ENCODE measurements around the gene FOXP1.

Gene FOXP1

GRCh38 chr3:71166339-71167240 lies 416.9 kb downstream of the FOXP1 start:
- in situ Hi-C loops (cut with MboI; ENCODE audit: low sequenced_read_pairs) = no loop called here

DNA sequence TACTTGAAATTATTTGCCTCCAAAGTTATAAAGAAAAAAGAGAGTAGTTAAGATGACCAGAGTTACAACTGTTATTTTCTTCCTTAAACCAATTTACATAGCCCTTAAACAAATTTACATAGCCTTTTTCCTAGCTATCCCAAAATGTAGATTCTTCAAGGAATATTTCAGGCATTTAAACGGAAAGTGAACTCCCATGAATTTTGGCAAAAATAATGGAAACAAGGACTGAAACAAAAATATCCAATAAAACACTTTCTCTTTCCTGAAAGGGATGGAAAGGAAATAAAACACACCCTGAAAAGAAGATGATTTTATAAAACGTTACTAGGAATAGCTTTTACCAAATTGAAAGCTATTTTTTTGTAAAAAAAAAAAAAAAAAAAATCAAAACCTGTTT lies 418.6 kb downstream of the FOXP1 start:
- in situ Hi-C loops (cut with MboI; ENCODE audit: low sequenced_read_pairs) = no loop called here

DNA sequence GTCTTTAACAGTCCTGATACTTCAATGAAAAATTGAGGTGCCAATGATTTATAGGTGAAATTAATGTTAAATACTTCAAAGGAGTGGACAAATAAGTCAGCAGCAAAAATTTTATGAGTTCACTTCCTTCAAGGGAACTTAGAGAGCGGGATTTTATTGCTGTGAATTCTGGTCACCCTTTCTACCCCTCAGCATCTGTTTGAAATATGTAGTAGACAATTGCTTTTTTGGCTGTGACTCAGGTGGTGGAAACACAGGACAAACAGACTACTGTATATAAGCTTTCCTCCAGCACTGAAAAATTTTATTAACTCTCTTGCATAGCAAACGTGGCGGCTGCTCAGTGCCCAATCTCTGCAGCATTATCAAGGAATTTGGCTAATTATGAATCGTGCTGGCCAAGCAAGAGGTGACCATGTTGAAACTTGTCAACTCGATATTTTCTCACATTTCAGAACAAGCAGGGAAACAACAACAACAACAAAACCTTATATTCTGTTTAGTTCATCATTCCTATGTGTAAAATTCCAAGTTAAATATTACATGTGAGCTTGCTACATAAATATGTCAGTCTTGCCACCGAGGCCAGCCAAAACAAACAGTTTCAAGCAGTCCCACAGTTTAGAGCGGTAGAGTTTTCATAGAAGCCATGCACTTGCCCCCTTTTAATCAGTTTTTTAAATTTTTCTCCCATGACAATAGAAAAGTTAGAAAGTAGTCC lies 420.2 kb downstream of the FOXP1 start:
- in situ Hi-C loops (cut with MboI; ENCODE audit: low sequenced_read_pairs) = no loop called here

DNA sequence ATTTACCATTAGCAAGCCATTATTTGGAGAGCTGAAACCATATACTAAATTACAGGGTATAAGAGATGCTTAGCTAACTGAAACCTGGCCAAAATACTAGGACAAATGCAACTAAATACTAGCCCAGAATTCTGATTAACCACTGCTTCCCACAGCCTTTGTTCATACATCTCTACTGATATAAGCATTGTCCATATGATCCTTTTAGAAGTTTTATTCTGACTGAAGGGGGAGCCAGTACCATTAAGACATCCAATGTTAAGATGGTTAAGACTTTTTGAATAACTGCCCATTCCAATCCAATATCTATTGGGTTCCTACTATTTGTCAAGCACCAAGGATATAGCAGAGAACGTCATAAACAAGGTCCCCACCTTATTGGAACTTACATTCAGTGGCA lies 421.3 kb downstream of the FOXP1 start:
- in situ Hi-C loops (cut with MboI; ENCODE audit: low sequenced_read_pairs) = no loop called here

DNA sequence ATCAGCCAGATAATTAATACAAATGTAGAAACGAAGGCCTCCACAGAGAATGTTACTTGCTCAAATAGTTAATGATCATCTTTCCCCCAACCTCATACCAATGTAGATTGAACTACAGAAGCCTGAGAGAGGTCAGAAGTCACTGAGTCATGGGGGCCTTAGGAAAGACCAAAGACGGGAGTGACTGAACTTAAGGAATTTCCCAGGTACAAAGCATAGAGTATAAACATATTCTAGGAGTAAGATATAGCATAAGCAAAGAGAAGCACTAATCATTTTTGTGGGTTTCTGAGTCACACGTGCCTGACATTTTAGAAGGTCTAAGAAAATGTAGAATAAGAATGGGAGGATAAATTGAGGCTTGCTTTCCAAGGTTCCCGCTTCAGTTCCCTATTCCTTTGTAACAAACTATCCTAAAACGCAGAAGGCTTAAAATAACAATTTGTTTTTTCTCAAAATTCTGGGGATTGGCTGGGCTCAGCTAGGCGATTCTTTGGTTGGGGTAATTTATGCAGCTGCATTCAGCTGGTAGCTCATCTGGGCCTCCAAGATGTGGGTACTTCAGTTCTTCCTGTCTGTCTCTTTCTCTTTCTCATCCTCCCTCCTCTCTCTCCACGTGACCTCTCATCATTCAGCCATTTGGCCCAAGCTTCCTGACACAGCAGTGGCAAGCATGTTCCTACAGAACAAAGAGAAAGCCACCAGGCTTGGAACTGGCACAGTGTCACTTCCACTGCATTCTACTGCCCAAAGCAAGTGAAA lies 422.6 kb downstream of the FOXP1 start:
- in situ Hi-C loops (cut with MboI; ENCODE audit: low sequenced_read_pairs) = no loop called here

DNA sequence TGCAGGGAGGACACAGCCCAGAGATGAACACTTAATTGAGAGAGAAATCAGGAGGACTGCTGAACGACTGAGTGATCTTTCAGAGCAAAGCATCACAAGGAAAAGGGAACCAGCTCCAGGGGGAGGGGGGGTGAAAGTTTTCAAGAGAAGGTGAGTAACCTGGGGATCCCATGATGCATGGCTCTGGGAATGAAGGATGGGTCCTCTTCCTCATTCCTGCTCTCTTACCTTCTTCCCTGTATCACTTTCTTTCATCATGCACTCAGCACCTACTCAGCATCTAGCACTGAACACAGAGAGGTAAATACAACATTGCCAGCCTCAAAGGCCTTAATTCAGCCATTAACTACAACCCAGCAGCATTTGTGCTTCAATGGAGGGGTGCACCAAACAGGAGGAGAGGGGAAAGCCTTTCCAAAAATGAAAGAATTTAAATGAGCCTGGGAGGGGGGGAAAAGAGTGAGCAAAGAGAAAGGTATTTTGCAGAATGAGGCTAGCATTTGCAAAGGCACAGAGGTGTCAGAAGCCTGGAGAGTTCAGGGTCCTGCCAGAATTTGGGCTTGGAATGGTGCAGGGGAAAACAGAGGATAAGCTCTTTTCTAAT lies 427.4 kb downstream of the FOXP1 start:
- in situ Hi-C loops (cut with MboI; ENCODE audit: low sequenced_read_pairs) = no loop called here

- in situ Hi-C loops (cut with MboI; ENCODE audit: low sequenced_read_pairs) = no loop called here
Measured at GRCh38 chr3:71154846-71155245, 428.7 kb downstream of the FOXP1 start.

DNA sequence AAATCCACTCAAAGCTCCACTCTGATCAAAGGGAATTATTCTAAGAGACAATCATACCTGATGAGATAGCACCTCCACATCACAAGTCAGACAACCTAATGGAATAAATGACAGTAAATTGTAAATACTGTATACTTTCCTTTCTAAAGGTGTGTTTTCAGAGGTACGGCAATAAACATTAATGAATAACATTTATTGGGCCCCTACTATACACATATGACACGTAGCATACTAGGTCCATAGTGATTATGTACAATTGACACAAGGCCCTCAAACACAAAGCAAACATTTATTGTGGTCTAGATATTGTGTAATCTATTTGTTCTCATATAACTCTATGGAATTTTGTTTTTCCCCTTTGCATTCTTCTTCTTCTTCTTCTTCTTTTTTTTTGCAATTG lies 429.8 kb downstream of the FOXP1 start:
- in situ Hi-C loops (cut with MboI; ENCODE audit: low sequenced_read_pairs) = no loop called here

DNA sequence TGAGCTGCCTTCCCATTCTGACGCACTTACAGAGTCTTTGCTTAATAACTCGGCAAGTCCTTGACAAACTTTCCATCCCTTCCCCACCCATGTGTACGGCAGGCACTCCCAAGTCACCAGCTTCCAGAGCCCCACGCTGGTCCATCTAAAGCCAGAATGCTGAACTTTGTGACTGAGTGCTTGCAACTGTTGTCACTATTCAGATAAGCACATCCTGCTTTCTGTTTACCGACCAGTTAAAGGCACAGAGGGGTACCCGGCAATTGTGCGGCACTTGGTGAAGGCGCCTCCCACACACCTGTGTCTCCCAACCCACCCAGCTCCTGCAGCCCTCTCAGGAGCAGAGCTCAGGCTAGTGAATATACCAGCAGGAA lies 430.6 kb downstream of the FOXP1 start:
- in situ Hi-C loops (cut with MboI; ENCODE audit: low sequenced_read_pairs) = no loop called here

- in situ Hi-C loops (cut with MboI; ENCODE audit: low sequenced_read_pairs) = no loop called here
Measured at GRCh38 chr3:71152039-71152891, 431.3 kb downstream of the FOXP1 start.

GRCh38 chr3:71149959-71150954 lies 433.3 kb downstream of the FOXP1 start:
- in situ Hi-C loops (cut with MboI; ENCODE audit: low sequenced_read_pairs) = no loop called here

GRCh38 chr3:71148455-71149060 lies 435.0 kb downstream of the FOXP1 start:
- in situ Hi-C loops (cut with MboI; ENCODE audit: low sequenced_read_pairs) = no loop called here

DNA sequence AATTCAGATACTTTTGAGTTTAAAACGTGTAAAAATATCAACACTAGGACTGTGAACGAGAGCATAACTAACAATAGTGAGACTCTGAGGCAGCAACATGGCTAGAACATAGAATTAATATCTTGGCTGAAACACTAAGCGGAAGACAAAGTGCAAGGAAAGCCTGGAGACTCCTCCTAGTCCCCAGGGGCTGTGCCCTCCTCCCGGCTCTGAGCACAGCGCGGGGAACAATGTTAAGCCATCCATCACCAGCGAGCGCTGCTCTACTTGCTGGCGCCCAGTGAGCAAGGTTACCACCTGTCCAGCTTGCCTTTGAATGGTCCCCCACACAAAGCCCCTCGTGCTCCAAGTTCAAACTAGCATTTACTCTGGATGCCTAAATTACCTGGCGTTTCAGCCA lies 436.9 kb downstream of the FOXP1 start:
- in situ Hi-C loops (cut with MboI; ENCODE audit: low sequenced_read_pairs) = no loop called here

DNA sequence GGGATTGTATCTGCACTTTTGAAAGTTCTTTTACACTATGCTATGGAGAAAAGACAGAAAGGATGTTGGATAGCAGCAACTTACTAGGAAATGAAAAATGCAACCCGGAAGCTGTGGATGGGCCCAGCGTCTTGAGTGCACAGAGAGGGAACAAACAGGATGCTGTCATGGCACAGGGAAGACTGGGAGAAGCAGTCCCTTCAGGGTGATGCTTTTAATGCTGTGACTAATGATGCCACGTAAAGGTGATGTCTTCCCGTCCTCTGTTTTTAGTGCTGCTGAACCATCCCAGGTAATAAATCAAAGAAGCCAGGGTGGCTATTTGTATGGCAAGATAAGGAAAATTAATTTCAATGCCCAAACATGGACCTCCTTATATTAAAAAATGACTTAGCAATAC lies 437.6 kb downstream of the FOXP1 start:
- in situ Hi-C loops (cut with MboI; ENCODE audit: low sequenced_read_pairs) = no loop called here

DNA sequence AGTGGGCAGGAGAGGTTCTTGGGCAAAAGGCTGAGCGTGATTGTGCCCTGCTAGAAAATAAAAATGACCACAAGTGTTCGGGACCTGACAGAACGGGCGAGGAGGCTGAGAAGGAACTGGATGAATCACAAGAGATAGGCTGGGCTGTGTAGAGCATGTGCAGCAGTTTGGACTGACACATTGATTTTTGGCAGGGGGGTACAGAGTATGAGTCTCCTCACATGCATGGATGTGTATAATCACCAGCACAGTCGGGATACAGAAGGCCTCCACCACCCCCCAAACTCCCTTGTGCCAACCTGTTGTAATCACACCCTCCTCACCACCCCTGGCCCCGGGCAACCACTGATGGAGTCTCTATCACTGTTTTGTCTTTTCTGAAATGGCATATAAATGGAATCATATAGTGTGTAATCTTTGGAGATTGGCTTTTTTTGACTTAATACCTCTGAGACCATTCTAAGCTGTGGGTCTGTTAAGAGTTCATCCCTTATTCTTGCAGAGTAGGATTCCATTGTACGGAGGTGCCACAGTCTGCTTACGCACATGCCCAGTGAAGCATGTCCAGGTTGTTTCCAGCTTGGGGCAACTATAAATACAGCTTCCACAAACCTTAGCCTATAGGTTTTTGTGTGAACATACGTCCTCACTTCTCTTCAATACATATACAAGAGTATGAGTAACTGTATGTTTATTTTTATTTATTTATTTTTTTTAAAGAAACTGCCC lies 438.8 kb downstream of the FOXP1 start:
- in situ Hi-C loops (cut with MboI; ENCODE audit: low sequenced_read_pairs) = no loop called here

GRCh38 chr3:71143493-71143892 lies 440.0 kb downstream of the FOXP1 start:
- in situ Hi-C loops (cut with MboI; ENCODE audit: low sequenced_read_pairs) = no loop called here

- in situ Hi-C loops (cut with MboI; ENCODE audit: low sequenced_read_pairs) = no loop called here
Measured at GRCh38 chr3:71142441-71143161, 440.9 kb downstream of the FOXP1 start.
